Neural cell (in vitro differentiated cells): Measurements from ENCODE around the gene OPA1. TPM values are rescaled to one million over a fixed set of nuclear protein-coding genes. Genes with fewer than 3 reads are reported as not detected.

ENCODE experiments used
- H2AFZ ChIP-seq: fragments of 200-600, 300-800 bp; sonication (generic), shearing (Covaris generic); 2 replicates; pipeline ENCODE4 v1.6.0; 2014; ENCODE audit warnings: low read depth, mild to moderate bottlenecking, antibody characterized with exemption, low read length, moderate library complexity
- H3F3A ChIP-seq: fragments of 200-600 bp; shearing (Covaris generic); 2 replicates; pipeline ENCODE4 v1.6.1; 2016; ENCODE audit warnings: mild to moderate bottlenecking, moderate library complexity, mixed read lengths, antibody characterized with exemption, low read length; ENCODE audit not compliant: insufficient read depth, poor library complexity, severe bottlenecking
- H3K27ac ChIP-seq: fragments of 200-600, 300-800 bp; sonication (generic), shearing (Covaris generic); 2 replicates; pipeline ENCODE4 v1.5.1; 2014; ENCODE audit warnings: mild to moderate bottlenecking, low read length, moderate library complexity
- H3K27me3 ChIP-seq: fragments of 300-800, 200-600 bp; sonication (generic), shearing (Covaris generic); 2 replicates; pipeline ENCODE4 v1.6.0; 2014; ENCODE audit warnings: mild to moderate bottlenecking, low read depth, low read length, moderate library complexity; ENCODE audit not compliant: insufficient read depth
- H3K36me3 ChIP-seq: fragments of 300-800, 200-600 bp; sonication (generic), shearing (Covaris generic); 2 replicates; pipeline ENCODE4 v1.5.1; 2014; ENCODE audit warnings: mild to moderate bottlenecking, antibody characterized with exemption, low read length, moderate library complexity; ENCODE audit not compliant: insufficient read depth
- H3K4me2 ChIP-seq: fragments of 300-800, 200-600 bp; sonication (generic), shearing (Covaris generic); 2 replicates; pipeline ENCODE4 v1.6.0; 2014; ENCODE audit warnings: mild to moderate bottlenecking, low read length
- H3K4me3 ChIP-seq: fragments of 300-800, 200-600 bp; sonication (generic), shearing (Covaris generic); 2 replicates; pipeline ENCODE4 v1.5.1; 2014; ENCODE audit warnings: mild to moderate bottlenecking, low read length, moderate library complexity
- H3K79me2 ChIP-seq: fragments of 200-600 bp; shearing (Covaris generic); replicated peaks from 2 replicates; pipeline ENCODE4 v1.6.0; 2014; ENCODE audit warnings: mild to moderate bottlenecking, low read length, moderate library complexity; ENCODE audit not compliant: insufficient read depth
- H3K9ac ChIP-seq: fragments of 300-800, 200-600 bp; sonication (generic), shearing (Covaris generic); 2 replicates; pipeline ENCODE4 v1.6.1; 2016; ENCODE audit warnings: mild to moderate bottlenecking, low read length, mixed read lengths
- H3K9me2 ChIP-seq: fragments of 200-600 bp; shearing (Covaris generic); 2 replicates; pipeline ENCODE4 v1.6.1; 2016; ENCODE audit warnings: mild to moderate bottlenecking, low read length, mixed read lengths; ENCODE audit not compliant: insufficient read depth
- H3K9me3 ChIP-seq: fragments of 200-600, 300-800 bp; sonication (generic), shearing (Covaris generic); 2 replicates; pipeline ENCODE4 v1.6.1; 2016; ENCODE audit warnings: mild to moderate bottlenecking, mixed run types, low read length, moderate library complexity, mixed read lengths
- H4K20me1 ChIP-seq: fragments of 200-600 bp; shearing (Covaris generic); 2 replicates; pipeline ENCODE4 v1.6.1; 2016; ENCODE audit warnings: mild to moderate bottlenecking, mixed run types; ENCODE audit not compliant: insufficient read depth
- EP300 ChIP-seq: fragments of 450-650 bp; conservative IDR thresholded peaks from 2 replicates; pipeline ENCODE4 v1.6.1; 2014; ENCODE audit warnings: antibody characterized with exemption, mild to moderate bottlenecking, moderate library complexity; ENCODE audit not compliant: poor library complexity, severe bottlenecking
- EZH2 ChIP-seq: fragments of 200-600, 300-800 bp; shearing (Covaris generic), sonication (generic); IDR thresholded peaks from 2 replicates; pipeline ENCODE4 v1.6.1; 2014; ENCODE audit warnings: antibody characterized with exemption, low read length, borderline replicate concordance, mild to moderate bottlenecking; ENCODE audit not compliant: insufficient read depth, poor library complexity, severe bottlenecking
- MXI1 ChIP-seq: fragments of 450-650 bp; conservative IDR thresholded peaks from 2 replicates; pipeline ENCODE4 v1.6.1; 2014; ENCODE audit warnings: antibody characterized with exemption, mild to moderate bottlenecking; ENCODE audit not compliant: poor library complexity, severe bottlenecking
- POLR2AphosphoS5 ChIP-seq: IDR thresholded peaks from 2 replicates; pipeline ENCODE4 v1.6.1; 2012
- RAD21 ChIP-seq: fragments of 450-650 bp; conservative IDR thresholded peaks from 2 replicates; pipeline ENCODE4 v1.6.1; 2014; ENCODE audit warnings: antibody characterized with exemption, mild to moderate bottlenecking, moderate library complexity
- SMC3 ChIP-seq: fragments of 450-650 bp; conservative IDR thresholded peaks from 2 replicates; pipeline ENCODE4 v1.6.1; 2014; ENCODE audit warnings: antibody characterized with exemption, mild to moderate bottlenecking, moderate library complexity; ENCODE audit not compliant: poor library complexity
- TAF1 ChIP-seq: IDR thresholded peaks from 2 replicates; pipeline ENCODE4 v1.6.1; 2012; ENCODE audit warnings: low read depth
- polyA plus RNA-seq: library from polyadenylated mRNA; depleted of rRNA; stranded (reverse); fragments of >200 nt; gene quantifications from 2 replicates; pipeline ENCODE4 v1.2.3, GENCODE V29; 2014
- TF ChIP-seq, protein P1 (sequence below): fragments of 450-650 bp; IDR thresholded peaks from 2 replicates; pipeline ENCODE4 v1.5.1; 2014; ENCODE audit warnings: antibody characterized with exemption, mild to moderate bottlenecking, moderate library complexity; ENCODE audit not compliant: poor library complexity, severe bottlenecking
- TF ChIP-seq, protein P2 (sequence below): IDR thresholded peaks from 2 replicates; pipeline ENCODE4 v1.6.1; 2012; ENCODE audit warnings: borderline replicate concordance

OPA1 gene
- polyA plus RNA-seq, 1 donor from 2014 or later: 97.7 TPM

DNA sequence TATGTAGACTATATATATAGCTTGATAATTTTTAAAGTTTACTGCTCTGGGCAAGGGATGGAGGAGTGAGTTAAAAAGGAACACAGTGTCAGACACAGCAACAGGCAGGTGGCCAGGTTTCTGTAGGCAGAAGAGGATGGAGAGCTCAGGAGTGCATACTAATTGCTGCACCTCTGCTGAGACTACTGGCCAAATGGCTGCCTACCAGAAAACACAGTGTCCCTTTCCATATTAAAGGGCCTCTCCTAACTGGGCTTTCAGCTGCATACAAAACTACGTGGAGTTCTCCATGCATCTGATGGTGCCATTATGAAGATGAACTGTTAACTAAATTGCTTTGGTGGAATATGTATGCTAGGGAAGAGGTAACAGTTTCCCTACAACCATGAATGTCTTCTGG is 40.1 kb upstream of the OPA1 start:
- no peaks in the 10 kb centered on the region for H3F3A ChIP-seq
- no peak overlapping the region for H3K4me3 ChIP-seq
- H3K9me2 ChIP-seq: no peaks in the 10 kb centered on the region
- no peak overlapping the region for H3K27ac ChIP-seq
- H3K9ac ChIP-seq: no peak overlapping the region
- H3K79me2 ChIP-seq: no peaks in the 10 kb centered on the region
- no peaks in the 10 kb centered on the region for H4K20me1 ChIP-seq
- TF ChIP-seq SMC3 (no peak), RAD21 (no peak)
- TF ChIP-seq, protein P1, sequence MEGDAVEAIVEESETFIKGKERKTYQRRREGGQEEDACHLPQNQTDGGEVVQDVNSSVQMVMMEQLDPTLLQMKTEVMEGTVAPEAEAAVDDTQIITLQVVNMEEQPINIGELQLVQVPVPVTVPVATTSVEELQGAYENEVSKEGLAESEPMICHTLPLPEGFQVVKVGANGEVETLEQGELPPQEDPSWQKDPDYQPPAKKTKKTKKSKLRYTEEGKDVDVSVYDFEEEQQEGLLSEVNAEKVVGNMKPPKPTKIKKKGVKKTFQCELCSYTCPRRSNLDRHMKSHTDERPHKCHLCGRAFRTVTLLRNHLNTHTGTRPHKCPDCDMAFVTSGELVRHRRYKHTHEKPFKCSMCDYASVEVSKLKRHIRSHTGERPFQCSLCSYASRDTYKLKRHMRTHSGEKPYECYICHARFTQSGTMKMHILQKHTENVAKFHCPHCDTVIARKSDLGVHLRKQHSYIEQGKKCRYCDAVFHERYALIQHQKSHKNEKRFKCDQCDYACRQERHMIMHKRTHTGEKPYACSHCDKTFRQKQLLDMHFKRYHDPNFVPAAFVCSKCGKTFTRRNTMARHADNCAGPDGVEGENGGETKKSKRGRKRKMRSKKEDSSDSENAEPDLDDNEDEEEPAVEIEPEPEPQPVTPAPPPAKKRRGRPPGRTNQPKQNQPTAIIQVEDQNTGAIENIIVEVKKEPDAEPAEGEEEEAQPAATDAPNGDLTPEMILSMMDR: no peak
- no peak overlapping the region for H3K4me2 ChIP-seq
- no peaks in the 10 kb centered on the region for H3K27me3 ChIP-seq
- H3K36me3 ChIP-seq: no peaks in the 10 kb centered on the region
- H2AFZ ChIP-seq: no peak overlapping the region
- no peaks in the 10 kb centered on the region for H3K9me3 ChIP-seq

DNA sequence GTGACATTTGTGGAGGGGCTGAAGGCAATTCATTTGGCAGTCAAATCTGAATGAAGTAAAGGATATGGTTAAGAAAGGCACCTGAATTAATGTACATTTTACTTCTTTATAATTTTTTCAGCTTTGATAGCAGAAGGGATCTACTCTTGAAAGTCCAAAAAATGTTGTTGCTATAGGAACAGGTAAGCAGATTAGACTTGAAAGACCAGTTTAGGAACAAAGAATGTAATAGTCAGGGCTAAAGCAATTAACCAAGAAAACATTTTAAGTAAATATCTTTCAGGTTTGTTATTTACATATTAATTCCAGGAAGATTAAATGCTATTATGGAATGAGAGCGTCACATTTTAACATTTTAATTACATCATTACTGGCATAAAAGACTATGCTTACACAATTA is 39.4 kb upstream of the OPA1 start:
- Histone ChIP-seq H3K4me2 (no peak overlapping the region), H3F3A (no peaks in the 10 kb centered on the region), H3K79me2 (no peaks in the 10 kb centered on the region), H3K9me2 (no peaks in the 10 kb centered on the region), H3K36me3 (no peaks in the 10 kb centered on the region), H3K27ac (no peak overlapping the region), H3K9me3 (no peaks in the 10 kb centered on the region), H3K4me3 (no peak overlapping the region), H3K27me3 (no peaks in the 10 kb centered on the region), H4K20me1 (no peaks in the 10 kb centered on the region), H2AFZ (no peak overlapping the region), H3K9ac (no peak overlapping the region)
- no peak for TF ChIP-seq EP300
- no peak for TF ChIP-seq MXI1
- TF ChIP-seq POLR2AphosphoS5: no peak
- no peak for TF ChIP-seq TAF1
- TF ChIP-seq, protein P1: no peak
- TF ChIP-seq SMC3: no peak
- TF ChIP-seq EZH2: no peak
- TF ChIP-seq, protein P2, sequence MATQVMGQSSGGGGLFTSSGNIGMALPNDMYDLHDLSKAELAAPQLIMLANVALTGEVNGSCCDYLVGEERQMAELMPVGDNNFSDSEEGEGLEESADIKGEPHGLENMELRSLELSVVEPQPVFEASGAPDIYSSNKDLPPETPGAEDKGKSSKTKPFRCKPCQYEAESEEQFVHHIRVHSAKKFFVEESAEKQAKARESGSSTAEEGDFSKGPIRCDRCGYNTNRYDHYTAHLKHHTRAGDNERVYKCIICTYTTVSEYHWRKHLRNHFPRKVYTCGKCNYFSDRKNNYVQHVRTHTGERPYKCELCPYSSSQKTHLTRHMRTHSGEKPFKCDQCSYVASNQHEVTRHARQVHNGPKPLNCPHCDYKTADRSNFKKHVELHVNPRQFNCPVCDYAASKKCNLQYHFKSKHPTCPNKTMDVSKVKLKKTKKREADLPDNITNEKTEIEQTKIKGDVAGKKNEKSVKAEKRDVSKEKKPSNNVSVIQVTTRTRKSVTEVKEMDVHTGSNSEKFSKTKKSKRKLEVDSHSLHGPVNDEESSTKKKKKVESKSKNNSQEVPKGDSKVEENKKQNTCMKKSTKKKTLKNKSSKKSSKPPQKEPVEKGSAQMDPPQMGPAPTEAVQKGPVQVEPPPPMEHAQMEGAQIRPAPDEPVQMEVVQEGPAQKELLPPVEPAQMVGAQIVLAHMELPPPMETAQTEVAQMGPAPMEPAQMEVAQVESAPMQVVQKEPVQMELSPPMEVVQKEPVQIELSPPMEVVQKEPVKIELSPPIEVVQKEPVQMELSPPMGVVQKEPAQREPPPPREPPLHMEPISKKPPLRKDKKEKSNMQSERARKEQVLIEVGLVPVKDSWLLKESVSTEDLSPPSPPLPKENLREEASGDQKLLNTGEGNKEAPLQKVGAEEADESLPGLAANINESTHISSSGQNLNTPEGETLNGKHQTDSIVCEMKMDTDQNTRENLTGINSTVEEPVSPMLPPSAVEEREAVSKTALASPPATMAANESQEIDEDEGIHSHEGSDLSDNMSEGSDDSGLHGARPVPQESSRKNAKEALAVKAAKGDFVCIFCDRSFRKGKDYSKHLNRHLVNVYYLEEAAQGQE: no peak
- TF ChIP-seq RAD21: no peak
